Fibroblast of lung (primary cell): ENCODE data around the gene SMAGP.

Experiments
- CTCF ChIP-seq, 2 donors: IDR thresholded peaks in 1 of 2; conservative IDR thresholded peaks in 1 of 2; 1 replicate in 1 of 2; 2 replicates in 1 of 2; pipeline ENCODE4 v1.5.1; 2011 to 2012; ENCODE audit warnings: low read length in 2 of 2, control low read depth in 1 of 2, inconsistent platforms in 1 of 2, low read depth in 1 of 2, mild to moderate bottlenecking in 1 of 2
- EZH2 ChIP-seq: IDR thresholded peaks from 2 replicates; pipeline ENCODE4 v1.5.1; 2012; ENCODE audit warnings: low read length, control low read depth, mild to moderate bottlenecking; ENCODE audit errors: missing control alignments

- TF ChIP-seq CTCF (conservative IDR thresholded peaks at IDR 0.05 in 1 of 2, IDR thresholded peaks at IDR 0.05 in 1 of 2; ENCODE audit: low read depth in 1 of 2, low read length in 2 of 2) (no peak), EZH2 (no peak)
Measured at GRCh38 chr12:51205350-51205749, 64.9 kb downstream of the SMAGP start.
